Measurements from ENCODE around the gene RAB35. TPM values are rescaled to one million over a fixed set of nuclear protein-coding genes. Genes with fewer than 3 reads are reported as not detected.
A peak's percentile ranks its signal among the peaks of the same experiment; 100 is the strongest.

The RAB35 gene
- total and polyA plus RNA-seq, 9 of the 15 experiments (the other 6 are each of a cell fraction or from before 2014, with no cell fraction given): 0.65 to 76.3 (median 38.9) TPM

- no peak for TF ChIP-seq SP1 (CRISPR knock-in tag; IDR thresholded peaks at IDR 0.05)
- no peak for TF ChIP-seq SNAPC5 (CRISPR knock-in tag; IDR thresholded peaks at IDR 0.05)
- TF ChIP-seq SMAD3 (CRISPR knock-in tag; conservative IDR thresholded peaks at IDR 0.05): no peak
- TF ChIP-seq HMG20B (CRISPR knock-in tag; IDR thresholded peaks at IDR 0.05): no peak
- no peak for TF ChIP-seq ZNF143 (CRISPR knock-in tag; IDR thresholded peaks at IDR 0.05)
- TF ChIP-seq ZNF449 (CRISPR knock-in tag; IDR thresholded peaks at IDR 0.05): no peak
- no peak for TF ChIP-seq NR2C2 (CRISPR knock-in tag; IDR thresholded peaks at IDR 0.05)
- TF ChIP-seq NR2C2 (tag; IDR thresholded peaks at IDR 0.05): no peak
- TF ChIP-seq ZNF57 (CRISPR knock-in tag; IDR thresholded peaks at IDR 0.05): no peak
- no peak for TF ChIP-seq ZNF23 (CRISPR knock-in tag; IDR thresholded peaks at IDR 0.05)
- TF ChIP-seq RCOR1 (IDR thresholded peaks at IDR 0.05; ENCODE audit: borderline replicate concordance in 1 of 2, low read depth in 2 of 2, low read length in 2 of 2): no peak
- TF ChIP-seq ZNF778 (CRISPR knock-in tag; IDR thresholded peaks at IDR 0.05): no peak
- TF ChIP-seq ZBTB43 (CRISPR knock-in tag; IDR thresholded peaks at IDR 0.05): no peak
- no peak for TF ChIP-seq ZHX1 (conservative IDR thresholded peaks at IDR 0.05; ENCODE audit: low read length)
- intact Hi-C loops (cut with micrococcal nuclease) (no loop called here), in situ Hi-C loops (cut with MboI) (no loop called here)
- FAIRE-seq (no peak), ATAC-seq (no peak), DNase-seq (ENCODE audit: extremely low read depth in 1 of 4, low spot score in 3 of 4) (no peak)
- Histone ChIP-seq H3K36me3 (ENCODE audit: control insufficient read depth, insufficient read depth, low read length) (peaks cover 9% of the 10 kb centered on the region; the same call in 2 of the 3 replicates), H3K27me3 (ENCODE audit: control insufficient read depth in 2 of 2, insufficient read depth in 2 of 2, low read length in 2 of 2) (no peaks in the 10 kb centered on the region), H3K9me3 (replicated peaks; ENCODE audit: control insufficient read depth, insufficient read depth, low read depth, low read length) (no peaks in the 10 kb centered on the region), H3K79me2 (ENCODE audit: control insufficient read depth, insufficient read depth, low read length) (peaks cover 21% of the 10 kb centered on the region), H3K4me3 (no peak overlapping the region), H3K9me1 (ENCODE audit: control insufficient read depth, insufficient read depth, low read length) (no peaks in the 10 kb centered on the region), H3K4me1 (replicated peaks in 1 of 2; ENCODE audit: control insufficient read depth in 2 of 2, insufficient read depth in 2 of 2, low read length in 2 of 2) (peaks cover 5 to 10% of the 10 kb centered on the region in 2 experiments; a peak in 4 of 5 replicates), H3K9ac (ENCODE audit: insufficient read depth in 1 of 2, low read depth in 2 of 2, low read length in 2 of 2) (0 out of 4 replicates have a peak overlapping the region, but pooled peaks of 1 of the 2 experiments have one; percentile 17), H3K27ac (ENCODE audit: extremely low read depth, low read depth, low read length) (no peak overlapping the region), H2AFZ (ENCODE audit: low read depth, low read length) (no peak overlapping the region), H4K20me1 (replicated peaks; ENCODE audit: control insufficient read depth, insufficient read depth, low read length) (peaks cover 5% of the 10 kb centered on the region; the same call in 1 of the 2 replicates), H3K4me2 (ENCODE audit: insufficient read depth, low read length) (no peak overlapping the region)
- BruUV-seq (replicated peaks): no TSS peak
- POLR2A ChIA-PET: interaction anchor here (1.2 to 2.3 kb wide), 3 partner anchors 9 to 79 kb away, joined by 3 to 11 read pairs (median 5); partner anchors contain the start of gene RPLP0
- 32% methylated on average over 4 of the region's 4 CpGs for WGBS (ENCODE audit: insufficient coverage, low coverage, missing lambda C conversion rate)
- CTCF ChIA-PET (ENCODE audit: low intra/inter-chr PET ratio): no interaction called here
These were observed 5.3 kb upstream of the RAB35 start for GRCh38 chr12:120121766-120122293.
